ENCODE results near the gene KRT32.

DNA sequence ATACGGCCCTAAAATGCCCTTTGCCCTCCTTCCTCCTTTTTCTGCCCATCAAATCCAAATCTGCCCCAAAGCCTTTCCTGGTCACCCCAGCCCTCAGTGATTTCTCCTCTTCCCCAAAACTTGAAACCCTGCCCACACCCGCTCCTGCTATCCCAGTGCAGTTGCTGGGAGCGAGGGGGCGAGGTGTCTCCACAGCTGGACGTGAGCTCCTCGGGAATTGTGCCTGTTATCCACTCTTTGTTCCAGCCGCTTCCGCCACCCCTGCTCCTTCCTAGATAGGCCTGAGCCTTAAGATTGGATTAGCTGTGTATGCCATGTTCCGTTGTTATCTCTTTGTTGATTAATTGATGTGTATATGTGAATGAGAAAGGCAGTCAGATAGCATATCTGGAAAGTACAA is 16.3 kb upstream of the KRT32 start:
- TF ChIP-seq EZH2phosphoT487 (IDR thresholded peaks at IDR 0.05; ENCODE audit: insufficient read depth, low read depth) (no peak), EZH2 (IDR thresholded peaks at IDR 0.05; ENCODE audit: insufficient read depth, poor library complexity, severe bottlenecking) (no peak)

Measured in GM23248 (cell line).